GM21381 (cell line): ENCODE results near the gene RFC5.
"Not testable (repeated sequence)": the region's sequence is repeated elsewhere in the genome, so short reads cannot be mapped to it uniquely, and the experiment has no call there.

ENCODE experiments used
- ATAC-seq: cut with Tn5 transposase; IDR thresholded peaks from one replicate; pipeline ENCODE4 v1.9.1; 2021; ENCODE audit warnings: mild to moderate bottlenecking, moderate library complexity; ENCODE audit not compliant: unreplicated experiment

The RFC5 gene

DNA sequence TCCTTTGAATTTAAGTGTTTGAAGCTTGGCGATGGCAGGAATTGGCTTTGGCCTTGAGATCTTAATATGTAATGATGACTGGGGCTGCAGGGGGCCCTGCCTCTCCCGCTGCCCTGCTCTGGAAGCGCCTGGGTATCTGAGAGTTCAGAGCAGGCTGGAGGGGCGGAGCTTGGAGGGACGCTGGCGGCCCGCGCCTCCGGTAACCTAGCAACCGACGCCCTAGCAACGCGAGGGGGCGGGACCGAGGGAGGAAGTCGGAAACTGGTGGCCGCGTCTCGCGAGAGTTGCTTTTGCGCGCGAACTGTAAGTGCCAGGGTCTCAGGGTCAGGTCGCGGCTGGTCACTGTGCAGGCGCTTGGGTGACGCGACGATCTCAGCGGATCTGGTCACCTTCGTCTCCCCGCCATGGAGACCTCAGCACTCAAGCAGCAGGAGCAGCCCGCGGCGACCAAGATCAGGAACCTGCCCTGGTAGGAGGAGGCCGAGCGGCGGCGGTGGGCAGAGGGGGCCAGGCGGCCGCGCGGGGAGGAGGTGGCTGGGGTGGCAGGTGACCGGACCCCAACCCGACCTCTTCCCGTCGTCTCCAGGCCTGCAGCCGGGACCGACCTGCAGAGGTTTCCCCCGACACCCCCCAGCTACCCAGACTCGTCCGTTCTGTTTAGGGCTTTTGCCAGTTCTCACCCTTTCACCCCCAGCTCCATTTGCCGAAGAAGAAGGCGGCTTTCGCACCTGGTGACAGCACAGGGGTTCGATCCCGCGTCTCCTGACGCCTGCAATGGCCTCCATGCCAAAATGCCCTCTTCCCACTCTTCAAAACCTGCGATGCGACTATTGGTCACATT, at the start of gene RFC5:
TSS of gene RFC5 (plus strand) at position 280 of the 841 bp plus-strand sequence. CDS start at position 405, 125 bp downstream.
- peak; percentile 98 for ATAC-seq

DNA sequence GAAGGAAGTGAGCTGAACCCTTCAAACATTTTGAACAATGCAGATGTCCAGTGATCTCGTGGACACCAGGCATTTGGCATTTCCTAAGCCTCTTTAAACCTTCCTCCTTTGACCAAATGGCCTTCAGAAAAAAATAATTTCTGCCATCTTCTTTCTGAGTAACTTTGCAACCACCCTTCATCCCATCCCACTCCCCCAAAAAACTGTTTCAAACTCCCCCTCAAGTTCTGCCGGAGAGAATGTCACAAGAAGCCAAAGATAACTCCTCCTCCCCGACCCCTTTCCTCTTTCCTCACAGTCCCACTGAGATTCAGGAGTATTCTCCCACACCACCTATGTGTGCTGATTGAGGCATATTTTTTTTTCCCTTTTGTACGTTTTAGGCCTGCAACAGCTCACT, 49.5 kb upstream of the RFC5 start:
- no peak for ATAC-seq

DNA sequence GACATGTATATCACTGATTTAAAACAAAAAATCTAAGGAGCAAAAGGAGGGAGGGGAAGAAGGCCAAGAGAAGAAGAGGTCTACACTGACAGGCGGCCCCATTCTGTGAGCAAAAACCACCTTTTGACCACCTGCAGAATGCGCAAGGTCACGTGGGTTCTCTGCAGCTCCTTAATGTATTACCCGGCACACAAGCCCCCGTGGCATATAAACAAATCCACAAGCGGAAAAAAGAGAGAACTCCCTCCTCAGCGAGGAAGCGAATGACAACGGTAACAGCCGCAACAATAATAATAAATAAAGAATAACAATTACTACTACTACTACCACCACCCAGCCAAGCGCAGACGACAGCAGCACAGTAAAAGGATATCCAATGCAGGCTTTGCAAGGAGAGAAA, 49.0 kb upstream of the RFC5 start:
- ATAC-seq: no peak

DNA sequence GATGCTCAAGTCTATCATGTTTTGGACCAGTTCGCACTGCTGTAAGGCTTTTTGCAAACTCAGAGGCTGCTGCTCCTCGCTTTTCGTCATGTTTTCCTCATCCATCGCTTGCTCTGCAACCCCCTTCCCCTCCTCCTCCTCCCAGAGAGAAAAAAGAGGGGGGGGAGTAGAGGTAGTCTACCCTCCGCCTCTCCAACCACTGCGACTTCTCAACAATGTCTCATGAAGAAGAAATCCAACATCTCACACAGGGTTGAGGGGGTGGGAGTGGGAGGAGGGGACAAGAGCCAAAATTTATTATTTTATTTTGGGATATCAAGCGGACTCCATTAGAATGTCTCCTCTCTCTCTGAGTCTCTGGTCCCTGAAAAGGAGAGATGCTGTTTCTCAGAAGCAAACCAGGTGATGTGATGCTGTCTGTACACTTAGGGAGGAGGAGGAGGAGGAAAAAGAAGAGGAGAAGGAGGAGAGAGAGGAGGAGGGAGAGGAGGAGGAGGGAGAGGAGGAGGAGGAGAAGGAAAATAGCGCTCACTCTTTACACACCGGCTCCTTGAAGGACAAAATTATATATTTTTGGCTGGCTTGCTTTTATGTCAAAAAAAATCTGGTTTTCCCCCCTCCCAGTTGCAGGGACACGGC, 48.2 kb upstream of the RFC5 start:
- ATAC-seq: no peak

GRCh38 chr12:117968826-117969659, 47.5 kb upstream of the RFC5 start, which contains the start of gene KSR2:
TSS of gene KSR2 (minus strand) at chr12:117968990. CDS start at chr12:117968255, 735 bp downstream.
- peak; percentile 77 for ATAC-seq

- no peak for ATAC-seq
Observed at GRCh38 chr12:117970334-117970733, 46.2 kb upstream of the RFC5 start.

GRCh38 chr12:117972301-117972700, 44.2 kb upstream of the RFC5 start:
- ATAC-seq: no peak

- ATAC-seq: no peak
Observed at GRCh38 chr12:117975006-117975405, 41.5 kb upstream of the RFC5 start.

- no peak for ATAC-seq
Observed at GRCh38 chr12:117977373-117977772, 39.1 kb upstream of the RFC5 start.

GRCh38 chr12:117980616-117981015, 35.9 kb upstream of the RFC5 start:
- no peak for ATAC-seq

DNA sequence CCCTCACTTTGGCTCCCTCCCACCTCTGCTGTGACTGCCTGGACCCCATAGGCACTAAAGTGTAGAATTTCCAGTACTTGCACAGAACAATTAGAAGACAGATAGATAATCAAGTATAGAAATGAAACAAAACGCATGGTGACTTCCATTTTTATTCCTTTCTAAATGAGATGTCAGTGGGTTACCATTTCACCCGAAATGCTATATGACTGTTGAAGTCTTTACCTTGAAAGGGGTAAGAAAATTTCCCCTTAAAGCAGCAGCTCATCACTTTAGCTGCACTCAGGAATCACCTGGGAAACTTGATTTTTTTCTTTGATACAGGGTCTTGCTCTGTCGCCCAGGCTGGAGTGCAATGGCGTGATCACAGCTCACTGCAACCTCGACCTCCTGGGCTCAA, 35.2 kb upstream of the RFC5 start:
- no peak for ATAC-seq

DNA sequence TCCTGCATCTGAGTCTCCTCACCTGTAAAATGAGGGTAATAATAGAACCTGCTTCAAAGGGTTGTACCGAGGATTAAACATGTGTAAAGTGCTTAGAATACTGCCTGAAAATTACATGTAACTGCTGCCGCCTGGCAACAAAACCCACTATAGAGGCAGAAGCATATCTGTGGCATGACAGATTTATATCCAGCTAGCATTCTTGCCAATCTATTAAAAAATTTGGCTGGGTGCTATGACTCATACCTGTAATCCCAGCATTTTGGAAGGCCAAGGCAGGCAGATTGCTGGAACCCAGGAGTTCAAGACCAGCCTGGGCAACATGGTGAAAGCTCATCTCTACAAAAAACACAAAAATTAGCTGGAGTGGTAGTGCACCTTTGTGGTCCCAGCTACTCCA, 31.3 kb upstream of the RFC5 start:
- no peak for ATAC-seq

GRCh38 chr12:117986705-117987469, 29.6 kb upstream of the RFC5 start:
- no peak for ATAC-seq

GRCh38 chr12:117994551-117995438, 21.7 kb upstream of the RFC5 start:
- ATAC-seq: no peak

DNA sequence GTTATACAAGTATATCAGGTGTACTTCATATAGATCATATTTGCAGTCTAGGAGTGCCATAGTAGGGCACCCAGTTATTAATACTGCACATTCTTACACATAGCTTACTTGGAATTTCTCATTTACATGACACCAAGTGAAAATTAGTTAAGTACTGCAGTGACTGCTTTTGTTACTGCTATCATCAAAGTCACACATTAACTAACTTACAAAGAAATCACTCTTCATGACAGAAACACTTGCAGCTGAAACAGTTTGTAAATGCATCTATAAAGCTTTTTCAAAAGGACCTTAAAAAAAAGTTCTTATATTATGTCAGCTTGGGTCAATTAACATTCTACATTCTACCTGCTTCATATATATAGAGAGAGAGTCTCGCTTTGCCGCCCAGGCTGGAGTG, 17.8 kb upstream of the RFC5 start:
- no peak for ATAC-seq

DNA sequence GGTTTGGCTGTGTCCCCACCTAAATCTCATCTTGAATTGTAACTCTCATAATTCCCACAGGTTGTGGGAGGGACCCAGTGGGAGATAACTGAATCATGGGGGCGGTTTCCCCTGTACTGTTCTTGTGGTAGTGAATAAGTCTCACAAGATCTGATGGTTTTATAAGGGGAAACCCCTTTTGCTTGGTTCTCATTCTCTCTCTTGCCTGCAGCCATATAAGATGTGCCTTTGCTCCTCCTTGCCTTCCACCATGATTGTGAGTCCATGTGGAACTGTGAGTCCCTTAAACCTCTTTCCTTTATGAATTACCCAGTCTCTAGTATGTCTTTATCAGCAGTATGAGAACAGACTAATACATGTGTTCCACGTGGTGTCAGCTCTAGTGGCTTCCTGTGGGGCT, 16.7 kb upstream of the RFC5 start:
- not testable (repeated sequence) for ATAC-seq

DNA sequence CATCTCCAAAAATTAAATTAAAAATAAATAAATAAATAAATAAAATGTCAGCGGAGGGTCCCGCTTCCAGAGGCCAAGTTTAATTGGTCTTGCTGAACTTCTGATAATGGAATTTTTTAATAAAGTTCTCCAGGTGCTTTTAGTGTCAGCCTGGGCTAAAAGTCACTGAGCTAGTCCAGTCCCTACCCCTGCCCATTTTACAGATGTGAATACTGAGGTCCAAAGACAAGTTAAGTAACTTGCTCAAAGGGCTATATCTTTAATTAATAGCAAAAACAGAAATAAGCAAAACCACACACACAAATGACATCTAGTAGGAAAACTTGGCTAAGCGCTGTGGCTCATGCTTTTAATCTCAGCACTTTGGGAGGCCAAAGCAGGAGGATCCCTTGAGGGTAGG, 5.6 kb upstream of the RFC5 start:
- ATAC-seq: no peak

DNA sequence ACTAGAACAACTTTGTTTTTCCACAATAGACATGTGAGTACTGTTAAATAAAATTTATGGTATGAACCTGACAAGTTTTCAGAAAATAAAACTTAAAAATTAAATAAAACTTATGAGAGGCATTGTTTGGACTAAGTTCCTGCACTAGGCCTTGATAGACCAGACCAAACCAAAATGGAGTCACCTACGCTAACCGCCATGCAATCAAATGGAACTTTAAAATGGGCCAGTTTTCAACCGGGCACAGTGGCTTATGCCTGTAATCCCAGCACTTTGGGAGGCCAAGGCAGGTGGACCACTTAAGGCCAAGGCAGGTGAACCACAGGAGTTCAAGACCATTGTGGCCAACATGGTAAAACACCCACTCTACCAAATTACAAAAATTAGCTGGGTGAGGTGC, 5.1 kb upstream of the RFC5 start:
- no peak for ATAC-seq

DNA sequence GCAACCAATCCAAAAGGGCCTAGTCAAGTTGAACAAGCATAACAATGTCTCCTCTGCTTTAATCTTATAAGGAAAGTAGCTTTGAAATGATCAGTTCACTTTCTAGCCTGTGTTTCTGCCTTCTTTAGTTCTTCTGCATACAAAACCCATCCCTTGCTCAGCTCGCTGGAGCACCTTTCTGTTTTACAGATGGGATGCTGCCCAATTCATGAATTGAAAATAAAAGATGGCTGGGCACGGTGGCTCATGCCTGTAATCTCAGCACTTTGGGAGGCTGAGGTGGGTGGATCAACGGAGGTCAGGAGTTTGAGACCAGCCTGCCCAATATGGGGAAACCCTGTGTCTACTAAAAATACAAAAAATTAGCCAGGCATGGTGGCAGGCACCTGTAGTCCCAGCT, 4.5 kb upstream of the RFC5 start:
- no peak for ATAC-seq

- no peak for ATAC-seq
Observed at GRCh38 chr12:118013283-118013682, 3.2 kb upstream of the RFC5 start.
